WTC11 (cell line): ENCODE results near the gene ANKRD23. TPM values are rescaled to one million over a fixed set of nuclear protein-coding genes. Genes with fewer than 3 reads are reported as not detected.

Source experiments
- ATAC-seq: fragments of 200-7000 bp; cut with Tn5 transposase; 2 replicates; pipeline ENCODE4 v1.10.0; 2021; ENCODE audit warnings: mild to moderate bottlenecking, moderate library complexity
- CTCF ChIA-PET: fragments of 300-600 bp; sonication (Branson Sonifier 250); formaldehyde crosslinking; loops from one replicate; lab custom pipeline; 2021; ENCODE audit warnings: antibody characterized with exemption; lab: Charles Lee
- POLR2A ChIA-PET: fragments of 350-600 bp; sonication (Branson Sonifier 250); formaldehyde crosslinking; loops from one replicate; lab custom pipeline; 2021; ENCODE audit warnings: antibody characterized with exemption; lab: Charles Lee
- DNase-seq: peaks from one replicate; pipeline ENCODE4 v3.0.0; 2021; ENCODE audit warnings: low spot score
- H3K27ac Mint-ChIP-seq: 2 replicates; pipeline ENCODE4 v1.8.0; 2021; ENCODE audit warnings: mixed read lengths
- H3K27me3 Mint-ChIP-seq: 2 replicates; pipeline ENCODE4 v1.8.0; 2021; ENCODE audit warnings: low read depth, mild to moderate bottlenecking, moderate library complexity, mixed read lengths
- H3K36me3 Mint-ChIP-seq: 2 replicates; pipeline ENCODE4 v1.8.0; 2021; ENCODE audit warnings: mixed read lengths
- H3K4me1 Mint-ChIP-seq: 2 replicates; pipeline ENCODE4 v1.8.0; 2022; ENCODE audit warnings: mixed read lengths
- H3K4me3 Mint-ChIP-seq: 2 replicates; pipeline ENCODE4 v1.8.0; 2021; ENCODE audit warnings: mild to moderate bottlenecking, moderate library complexity, mixed read lengths
- H3K9me3 Mint-ChIP-seq: 2 replicates; pipeline ENCODE4 v1.8.0; 2021; ENCODE audit warnings: mixed read lengths
- ELF4 ChIP-seq: sonication (generic); formaldehyde crosslinking; IDR thresholded peaks from 2 replicates; pipeline ENCODE4 v1.8.1; 2022; ENCODE audit warnings: low read depth, mild to moderate bottlenecking, moderate library complexity, missing genetic modification reagents
- EMX1 ChIP-seq: fragments of 250-450 bp; sonication (Bioruptor Pico); IDR thresholded peaks from 2 replicates; pipeline ENCODE4 v1.8.0; 2021; ENCODE audit warnings: mild to moderate bottlenecking
- FOXK1 ChIP-seq: sonication (generic); formaldehyde crosslinking; IDR thresholded peaks from 2 replicates; pipeline ENCODE4 v1.8.0; 2022; ENCODE audit warnings: mild to moderate bottlenecking, moderate library complexity, missing genetic modification reagents
- SMAD4 ChIP-seq: sonication (generic); formaldehyde crosslinking; IDR thresholded peaks from 2 replicates; pipeline ENCODE4 v1.8.0; 2022; ENCODE audit warnings: mild to moderate bottlenecking, missing genetic modification reagents
- SOX15 ChIP-seq: fragments of 250-450 bp; sonication (Bioruptor Pico); IDR thresholded peaks from 2 replicates; pipeline ENCODE4 v1.9.0; 2021; ENCODE audit warnings: mild to moderate bottlenecking
- SP1 ChIP-seq: sonication (generic); formaldehyde crosslinking; conservative IDR thresholded peaks from 2 replicates; pipeline ENCODE4 v1.8.1; 2022; ENCODE audit warnings: missing genetic modification reagents
- ZNF396 ChIP-seq: fragments of 250-450 bp; sonication (Bioruptor Pico); IDR thresholded peaks from 2 replicates; pipeline ENCODE4 v1.8.0; 2021; ENCODE audit warnings: mild to moderate bottlenecking, moderate library complexity, borderline replicate concordance
- total RNA-seq: library from RNA; stranded (reverse); gene quantifications from 3 replicates; pipeline ENCODE4 v1.2.3, GENCODE V29; 2021
- TF ChIP-seq, protein P1 (sequence below): sonication (generic); formaldehyde crosslinking; IDR thresholded peaks from 2 replicates; pipeline ENCODE4 v1.8.0; 2022; ENCODE audit warnings: missing genetic modification reagents
- TF ChIP-seq, protein P2 (sequence below): fragments of 250-450 bp; sonication (Bioruptor Pico); IDR thresholded peaks from 2 replicates; pipeline ENCODE4 v1.9.0; 2021; ENCODE audit warnings: mild to moderate bottlenecking
- TF ChIP-seq, protein P3 (sequence below): sonication (generic); formaldehyde crosslinking; IDR thresholded peaks from 2 replicates; pipeline ENCODE4 v1.8.0; 2023; ENCODE audit warnings: missing genetic modification reagents, mild to moderate bottlenecking, borderline replicate concordance
- TF ChIP-seq, protein P4 (sequence below): sonication (generic); formaldehyde crosslinking; IDR thresholded peaks from 2 replicates; pipeline ENCODE4 v1.8.0; 2022; ENCODE audit warnings: mild to moderate bottlenecking, missing genetic modification reagents
- TF ChIP-seq, protein P5 (sequence below): sonication (generic); formaldehyde crosslinking; IDR thresholded peaks from 2 replicates; pipeline ENCODE4 v1.8.1; 2022; ENCODE audit warnings: missing genetic modification reagents, borderline replicate concordance
- TF ChIP-seq, protein P6 (sequence below): sonication (generic); formaldehyde crosslinking; IDR thresholded peaks from 2 replicates; pipeline ENCODE4 v1.8.1; 2022; ENCODE audit warnings: low read depth, missing genetic modification reagents, borderline replicate concordance

The ANKRD23 gene
- total RNA-seq, 1 experiment from 2014 or later, result 3.2 TPM

DNA sequence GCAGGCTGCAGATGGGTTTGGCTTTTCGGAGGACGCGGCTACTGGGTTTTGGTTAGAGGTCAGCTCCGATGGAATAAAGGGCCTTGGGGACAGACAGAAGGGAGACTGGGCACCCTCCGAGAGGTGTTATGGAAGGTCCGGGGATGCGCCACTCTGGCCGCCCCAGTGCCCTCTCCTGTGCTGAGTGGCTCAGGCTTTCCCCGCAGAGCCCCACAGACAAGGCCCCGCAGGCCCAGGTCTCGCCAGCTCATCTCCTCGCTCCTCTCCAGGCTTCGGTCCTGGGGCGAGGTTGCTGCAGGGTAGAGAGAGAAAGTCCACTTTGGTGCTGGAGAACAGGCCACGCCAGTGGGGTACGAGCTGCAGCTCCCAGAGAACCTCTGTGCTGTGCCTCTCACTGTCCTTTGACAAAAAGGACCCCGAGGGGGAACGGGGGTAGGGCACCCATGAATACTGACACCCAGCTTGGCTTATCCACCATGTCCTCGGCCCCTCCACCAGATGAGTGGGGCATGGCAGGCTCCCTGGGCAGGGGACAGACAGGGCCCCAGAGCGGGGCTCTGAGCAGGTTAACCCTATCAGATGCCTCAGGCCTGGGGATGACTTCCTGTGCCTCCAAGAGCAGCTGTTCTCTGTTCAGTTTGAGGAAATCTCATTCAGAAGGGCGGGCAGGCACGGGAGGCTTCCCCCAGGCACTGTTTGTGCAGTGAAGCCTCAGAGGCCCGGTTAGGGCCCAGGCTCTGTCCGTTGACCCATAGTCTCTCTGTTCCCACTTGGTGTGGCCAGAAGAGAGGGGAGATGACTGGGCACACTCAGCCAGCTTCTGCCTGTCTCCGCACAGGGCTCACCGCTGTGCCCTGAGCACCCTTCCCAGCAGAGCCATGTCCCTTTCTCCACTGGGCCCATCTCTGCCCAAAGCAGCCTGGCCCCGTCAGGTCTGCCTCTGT is 43.5 kb downstream of the ANKRD23 start:
- DNase-seq (no peak), ATAC-seq (peak; percentile 42; the same call in 1 of the 2 replicates)
- TF ChIP-seq SP1 (CRISPR knock-in tag) (no peak), SOX15 (CRISPR knock-in tag) (no peak), ZNF396 (CRISPR knock-in tag) (no peak), ELF4 (CRISPR knock-in tag) (no peak), SMAD4 (CRISPR knock-in tag) (no peak), EMX1 (CRISPR knock-in tag) (no peak), FOXK1 (CRISPR knock-in tag) (no peak)
- TF ChIP-seq, protein P1, sequence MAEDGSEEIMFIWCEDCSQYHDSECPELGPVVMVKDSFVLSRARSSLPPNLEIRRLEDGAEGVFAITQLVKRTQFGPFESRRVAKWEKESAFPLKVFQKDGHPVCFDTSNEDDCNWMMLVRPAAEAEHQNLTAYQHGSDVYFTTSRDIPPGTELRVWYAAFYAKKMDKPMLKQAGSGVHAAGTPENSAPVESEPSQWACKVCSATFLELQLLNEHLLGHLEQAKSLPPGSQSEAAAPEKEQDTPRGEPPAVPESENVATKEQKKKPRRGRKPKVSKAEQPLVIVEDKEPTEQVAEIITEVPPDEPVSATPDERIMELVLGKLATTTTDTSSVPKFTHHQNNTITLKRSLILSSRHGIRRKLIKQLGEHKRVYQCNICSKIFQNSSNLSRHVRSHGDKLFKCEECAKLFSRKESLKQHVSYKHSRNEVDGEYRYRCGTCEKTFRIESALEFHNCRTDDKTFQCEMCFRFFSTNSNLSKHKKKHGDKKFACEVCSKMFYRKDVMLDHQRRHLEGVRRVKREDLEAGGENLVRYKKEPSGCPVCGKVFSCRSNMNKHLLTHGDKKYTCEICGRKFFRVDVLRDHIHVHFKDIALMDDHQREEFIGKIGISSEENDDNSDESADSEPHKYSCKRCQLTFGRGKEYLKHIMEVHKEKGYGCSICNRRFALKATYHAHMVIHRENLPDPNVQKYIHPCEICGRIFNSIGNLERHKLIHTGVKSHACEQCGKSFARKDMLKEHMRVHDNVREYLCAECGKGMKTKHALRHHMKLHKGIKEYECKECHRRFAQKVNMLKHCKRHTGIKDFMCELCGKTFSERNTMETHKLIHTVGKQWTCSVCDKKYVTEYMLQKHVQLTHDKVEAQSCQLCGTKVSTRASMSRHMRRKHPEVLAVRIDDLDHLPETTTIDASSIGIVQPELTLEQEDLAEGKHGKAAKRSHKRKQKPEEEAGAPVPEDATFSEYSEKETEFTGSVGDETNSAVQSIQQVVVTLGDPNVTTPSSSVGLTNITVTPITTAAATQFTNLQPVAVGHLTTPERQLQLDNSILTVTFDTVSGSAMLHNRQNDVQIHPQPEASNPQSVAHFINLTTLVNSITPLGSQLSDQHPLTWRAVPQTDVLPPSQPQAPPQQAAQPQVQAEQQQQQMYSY (CRISPR knock-in tag), result no peak
- TF ChIP-seq, protein P2, sequence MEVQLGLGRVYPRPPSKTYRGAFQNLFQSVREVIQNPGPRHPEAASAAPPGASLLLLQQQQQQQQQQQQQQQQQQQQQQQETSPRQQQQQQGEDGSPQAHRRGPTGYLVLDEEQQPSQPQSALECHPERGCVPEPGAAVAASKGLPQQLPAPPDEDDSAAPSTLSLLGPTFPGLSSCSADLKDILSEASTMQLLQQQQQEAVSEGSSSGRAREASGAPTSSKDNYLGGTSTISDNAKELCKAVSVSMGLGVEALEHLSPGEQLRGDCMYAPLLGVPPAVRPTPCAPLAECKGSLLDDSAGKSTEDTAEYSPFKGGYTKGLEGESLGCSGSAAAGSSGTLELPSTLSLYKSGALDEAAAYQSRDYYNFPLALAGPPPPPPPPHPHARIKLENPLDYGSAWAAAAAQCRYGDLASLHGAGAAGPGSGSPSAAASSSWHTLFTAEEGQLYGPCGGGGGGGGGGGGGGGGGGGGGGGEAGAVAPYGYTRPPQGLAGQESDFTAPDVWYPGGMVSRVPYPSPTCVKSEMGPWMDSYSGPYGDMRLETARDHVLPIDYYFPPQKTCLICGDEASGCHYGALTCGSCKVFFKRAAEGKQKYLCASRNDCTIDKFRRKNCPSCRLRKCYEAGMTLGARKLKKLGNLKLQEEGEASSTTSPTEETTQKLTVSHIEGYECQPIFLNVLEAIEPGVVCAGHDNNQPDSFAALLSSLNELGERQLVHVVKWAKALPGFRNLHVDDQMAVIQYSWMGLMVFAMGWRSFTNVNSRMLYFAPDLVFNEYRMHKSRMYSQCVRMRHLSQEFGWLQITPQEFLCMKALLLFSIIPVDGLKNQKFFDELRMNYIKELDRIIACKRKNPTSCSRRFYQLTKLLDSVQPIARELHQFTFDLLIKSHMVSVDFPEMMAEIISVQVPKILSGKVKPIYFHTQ, result no peak
- TF ChIP-seq, protein P3, sequence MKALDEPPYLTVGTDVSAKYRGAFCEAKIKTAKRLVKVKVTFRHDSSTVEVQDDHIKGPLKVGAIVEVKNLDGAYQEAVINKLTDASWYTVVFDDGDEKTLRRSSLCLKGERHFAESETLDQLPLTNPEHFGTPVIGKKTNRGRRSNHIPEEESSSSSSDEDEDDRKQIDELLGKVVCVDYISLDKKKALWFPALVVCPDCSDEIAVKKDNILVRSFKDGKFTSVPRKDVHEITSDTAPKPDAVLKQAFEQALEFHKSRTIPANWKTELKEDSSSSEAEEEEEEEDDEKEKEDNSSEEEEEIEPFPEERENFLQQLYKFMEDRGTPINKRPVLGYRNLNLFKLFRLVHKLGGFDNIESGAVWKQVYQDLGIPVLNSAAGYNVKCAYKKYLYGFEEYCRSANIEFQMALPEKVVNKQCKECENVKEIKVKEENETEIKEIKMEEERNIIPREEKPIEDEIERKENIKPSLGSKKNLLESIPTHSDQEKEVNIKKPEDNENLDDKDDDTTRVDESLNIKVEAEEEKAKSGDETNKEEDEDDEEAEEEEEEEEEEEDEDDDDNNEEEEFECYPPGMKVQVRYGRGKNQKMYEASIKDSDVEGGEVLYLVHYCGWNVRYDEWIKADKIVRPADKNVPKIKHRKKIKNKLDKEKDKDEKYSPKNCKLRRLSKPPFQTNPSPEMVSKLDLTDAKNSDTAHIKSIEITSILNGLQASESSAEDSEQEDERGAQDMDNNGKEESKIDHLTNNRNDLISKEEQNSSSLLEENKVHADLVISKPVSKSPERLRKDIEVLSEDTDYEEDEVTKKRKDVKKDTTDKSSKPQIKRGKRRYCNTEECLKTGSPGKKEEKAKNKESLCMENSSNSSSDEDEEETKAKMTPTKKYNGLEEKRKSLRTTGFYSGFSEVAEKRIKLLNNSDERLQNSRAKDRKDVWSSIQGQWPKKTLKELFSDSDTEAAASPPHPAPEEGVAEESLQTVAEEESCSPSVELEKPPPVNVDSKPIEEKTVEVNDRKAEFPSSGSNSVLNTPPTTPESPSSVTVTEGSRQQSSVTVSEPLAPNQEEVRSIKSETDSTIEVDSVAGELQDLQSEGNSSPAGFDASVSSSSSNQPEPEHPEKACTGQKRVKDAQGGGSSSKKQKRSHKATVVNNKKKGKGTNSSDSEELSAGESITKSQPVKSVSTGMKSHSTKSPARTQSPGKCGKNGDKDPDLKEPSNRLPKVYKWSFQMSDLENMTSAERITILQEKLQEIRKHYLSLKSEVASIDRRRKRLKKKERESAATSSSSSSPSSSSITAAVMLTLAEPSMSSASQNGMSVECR, result no peak
- TF ChIP-seq, protein P4, sequence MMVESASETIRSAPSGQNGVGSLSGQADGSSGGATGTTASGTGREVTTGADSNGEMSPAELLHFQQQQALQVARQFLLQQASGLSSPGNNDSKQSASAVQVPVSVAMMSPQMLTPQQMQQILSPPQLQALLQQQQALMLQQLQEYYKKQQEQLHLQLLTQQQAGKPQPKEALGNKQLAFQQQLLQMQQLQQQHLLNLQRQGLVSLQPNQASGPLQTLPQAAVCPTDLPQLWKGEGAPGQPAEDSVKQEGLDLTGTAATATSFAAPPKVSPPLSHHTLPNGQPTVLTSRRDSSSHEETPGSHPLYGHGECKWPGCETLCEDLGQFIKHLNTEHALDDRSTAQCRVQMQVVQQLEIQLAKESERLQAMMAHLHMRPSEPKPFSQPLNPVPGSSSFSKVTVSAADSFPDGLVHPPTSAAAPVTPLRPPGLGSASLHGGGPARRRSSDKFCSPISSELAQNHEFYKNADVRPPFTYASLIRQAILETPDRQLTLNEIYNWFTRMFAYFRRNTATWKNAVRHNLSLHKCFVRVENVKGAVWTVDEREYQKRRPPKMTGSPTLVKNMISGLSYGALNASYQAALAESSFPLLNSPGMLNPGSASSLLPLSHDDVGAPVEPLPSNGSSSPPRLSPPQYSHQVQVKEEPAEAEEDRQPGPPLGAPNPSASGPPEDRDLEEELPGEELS (CRISPR knock-in tag), result no peak
- TF ChIP-seq, protein P5, sequence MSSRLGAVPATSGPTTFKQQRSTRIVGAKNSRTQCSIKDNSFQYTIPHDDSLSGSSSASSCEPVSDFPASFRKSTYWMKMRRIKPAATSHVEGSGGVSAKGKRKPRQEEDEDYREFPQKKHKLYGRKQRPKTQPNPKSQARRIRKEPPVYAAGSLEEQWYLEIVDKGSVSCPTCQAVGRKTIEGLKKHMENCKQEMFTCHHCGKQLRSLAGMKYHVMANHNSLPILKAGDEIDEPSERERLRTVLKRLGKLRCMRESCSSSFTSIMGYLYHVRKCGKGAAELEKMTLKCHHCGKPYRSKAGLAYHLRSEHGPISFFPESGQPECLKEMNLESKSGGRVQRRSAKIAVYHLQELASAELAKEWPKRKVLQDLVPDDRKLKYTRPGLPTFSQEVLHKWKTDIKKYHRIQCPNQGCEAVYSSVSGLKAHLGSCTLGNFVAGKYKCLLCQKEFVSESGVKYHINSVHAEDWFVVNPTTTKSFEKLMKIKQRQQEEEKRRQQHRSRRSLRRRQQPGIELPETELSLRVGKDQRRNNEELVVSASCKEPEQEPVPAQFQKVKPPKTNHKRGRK (CRISPR knock-in tag), result no peak
- TF ChIP-seq, protein P6, sequence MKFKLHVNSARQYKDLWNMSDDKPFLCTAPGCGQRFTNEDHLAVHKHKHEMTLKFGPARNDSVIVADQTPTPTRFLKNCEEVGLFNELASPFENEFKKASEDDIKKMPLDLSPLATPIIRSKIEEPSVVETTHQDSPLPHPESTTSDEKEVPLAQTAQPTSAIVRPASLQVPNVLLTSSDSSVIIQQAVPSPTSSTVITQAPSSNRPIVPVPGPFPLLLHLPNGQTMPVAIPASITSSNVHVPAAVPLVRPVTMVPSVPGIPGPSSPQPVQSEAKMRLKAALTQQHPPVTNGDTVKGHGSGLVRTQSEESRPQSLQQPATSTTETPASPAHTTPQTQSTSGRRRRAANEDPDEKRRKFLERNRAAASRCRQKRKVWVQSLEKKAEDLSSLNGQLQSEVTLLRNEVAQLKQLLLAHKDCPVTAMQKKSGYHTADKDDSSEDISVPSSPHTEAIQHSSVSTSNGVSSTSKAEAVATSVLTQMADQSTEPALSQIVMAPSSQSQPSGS (CRISPR knock-in tag), result no peak
- POLR2A ChIA-PET, result no interaction called here
- CTCF ChIA-PET, result interaction anchor here (0.5 to 2.8 kb wide), 24 partner anchors 8 to 252 kb away, joined by 3 to 37 read pairs (median 4); partner anchors contain the start of genes CNNM3, CNNM4, FER1L5 and KANSL3
- Mint-ChIP-seq H3K4me1 (no peaks in the 10 kb centered on the region), H3K4me3 (no peak overlapping the region), H3K27ac (no peak overlapping the region), H3K36me3 (no peaks in the 10 kb centered on the region), H3K9me3 (no peaks in the 10 kb centered on the region), H3K27me3 (no peaks in the 10 kb centered on the region)
